Kidney (tissue), 14 donors: ENCODE data around the gene GFOD2. TPM values are rescaled to one million over a fixed set of nuclear protein-coding genes. Genes with fewer than 3 reads are reported as not detected.

Experiments used
- DNase-seq, 5 donors: peaks; one replicate each; pipeline ENCODE4 v3.0.0-alpha.2; 2013 to 2020
- FAIRE-seq: peaks from 2 replicates; lab custom pipeline; 2012; peaks lifted over from hg19 to GRCh38; lab: Jason Lieb, UNC
- H3K27ac ChIP-seq, 2 donors: one replicate each; pipeline ENCODE4 v1.7.0; 2013; ENCODE audit warnings: low read depth in 2 of 2, low read length in 2 of 2, inconsistent platforms in 1 of 2
- H3K27me3 ChIP-seq: one replicate; pipeline ENCODE4 v1.7.1; 2013; ENCODE audit warnings: low read length, inconsistent platforms; ENCODE audit not compliant: control insufficient read depth, insufficient read depth
- H3K36me3 ChIP-seq, 3 donors: one replicate each; pipeline versions ENCODE4 v1.7.0 to v1.7.1; 2013; ENCODE audit warnings: low read length in 3 of 3, control low read depth in 1 of 3, inconsistent platforms in 1 of 3; ENCODE audit not compliant: insufficient read depth in 3 of 3, control insufficient read depth in 2 of 3
- H3K4me1 ChIP-seq, 3 donors: one replicate each; pipeline versions ENCODE4 v1.7.0 to v1.7.1; 2013; ENCODE audit warnings: low read length in 3 of 3, inconsistent platforms in 1 of 3, low read depth in 1 of 3; ENCODE audit not compliant: control insufficient read depth in 2 of 3, insufficient read depth in 2 of 3
- H3K4me3 ChIP-seq, 3 donors: one replicate each; pipeline versions ENCODE4 v1.7.0 to v1.8.1; 2013; ENCODE audit warnings: low read length in 3 of 3, control low read depth in 1 of 3, inconsistent platforms in 1 of 3
- H3K9ac ChIP-seq, 3 donors: one replicate each; pipeline versions ENCODE4 v1.7.0 to v1.7.1; 2013; ENCODE audit warnings: low read length in 3 of 3, control low read depth in 1 of 3, inconsistent platforms in 1 of 3
- H3K9me3 ChIP-seq, 3 donors: one replicate each; pipeline versions ENCODE4 v1.7.0 to v1.7.1; 2013; ENCODE audit warnings: low read length in 3 of 3, control low read depth in 1 of 3, inconsistent platforms in 1 of 3; ENCODE audit not compliant: control insufficient read depth in 2 of 3, insufficient read depth in 1 of 3
- intact Hi-C: fragments of 100-400 bp; cut with DNase I; formaldehyde crosslinking; loops from one replicate; pipeline ENCODE4 v1.11.1; 2022
- polyA plus RNA-seq: library from polyadenylated mRNA; stranded (reverse); fragments of 350-450 nt; fragmentation: Illumina TruSeq; extraction: RNeasy Lipid Tissue Mini Kit (QIAGEN cat#74804); gene quantifications from one replicate; pipeline ENCODE4 v1.2.3, GENCODE V29; 2014; ENCODE audit warnings: low read depth, low replicate concordance; ENCODE audit not compliant: insufficient read depth
- total RNA-seq: library from RNA; stranded (reverse); fragmentation: NEBNext Ultra II Directional; extraction: Animal tissue kit (Norgen Biotek cat#: 25700); gene quantifications from one replicate; pipeline ENCODE4 v1.2.1, GENCODE V29; 2021
- TF ChIP-seq, protein P1 (sequence below): IDR thresholded peaks from 3 replicates; pipeline ENCODE4 v1.5.1; 2012; ENCODE audit warnings: mild to moderate bottlenecking, moderate library complexity, borderline replicate concordance; ENCODE audit not compliant: insufficient read depth; ENCODE audit errors: extremely low read depth
- donor health status: control.
- donor health status: control.
- donor health status: control.
- donor health status: control.
- donor health status: control.
- donor health status: DM: yes; HTN: yes; CAD: no.
- donor health status: Normal renal cell carcinoma (clear cell type).

Gene GFOD2
- total and polyA plus RNA-seq, 2 donors from 2014 or later: 14.5 to 24.5 TPM

GRCh38 chr16:67766291-67766690, 47.2 kb upstream of the GFOD2 start:
- H3K4me1 ChIP-seq: peaks cover 0 to 3% (median 0%) of the 10 kb centered on the region in 3 donors
- H3K9ac ChIP-seq: no peak overlapping the region
- FAIRE-seq: no peak
- H3K27me3 ChIP-seq: no peaks in the 10 kb centered on the region
- TF ChIP-seq, protein P1, sequence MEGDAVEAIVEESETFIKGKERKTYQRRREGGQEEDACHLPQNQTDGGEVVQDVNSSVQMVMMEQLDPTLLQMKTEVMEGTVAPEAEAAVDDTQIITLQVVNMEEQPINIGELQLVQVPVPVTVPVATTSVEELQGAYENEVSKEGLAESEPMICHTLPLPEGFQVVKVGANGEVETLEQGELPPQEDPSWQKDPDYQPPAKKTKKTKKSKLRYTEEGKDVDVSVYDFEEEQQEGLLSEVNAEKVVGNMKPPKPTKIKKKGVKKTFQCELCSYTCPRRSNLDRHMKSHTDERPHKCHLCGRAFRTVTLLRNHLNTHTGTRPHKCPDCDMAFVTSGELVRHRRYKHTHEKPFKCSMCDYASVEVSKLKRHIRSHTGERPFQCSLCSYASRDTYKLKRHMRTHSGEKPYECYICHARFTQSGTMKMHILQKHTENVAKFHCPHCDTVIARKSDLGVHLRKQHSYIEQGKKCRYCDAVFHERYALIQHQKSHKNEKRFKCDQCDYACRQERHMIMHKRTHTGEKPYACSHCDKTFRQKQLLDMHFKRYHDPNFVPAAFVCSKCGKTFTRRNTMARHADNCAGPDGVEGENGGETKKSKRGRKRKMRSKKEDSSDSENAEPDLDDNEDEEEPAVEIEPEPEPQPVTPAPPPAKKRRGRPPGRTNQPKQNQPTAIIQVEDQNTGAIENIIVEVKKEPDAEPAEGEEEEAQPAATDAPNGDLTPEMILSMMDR: no peak
- peak in 4 of 5 donors; percentile 64 to 87 (median 78) for DNase-seq
- H3K36me3 ChIP-seq: peaks cover 0 to 14% (median 6%) of the 10 kb centered on the region in 3 donors
- intact Hi-C loops: no loop called here
- no peaks in the 10 kb centered on the region for H3K9me3 ChIP-seq
- H3K27ac ChIP-seq: no peak overlapping the region
- H3K4me3 ChIP-seq: no peak overlapping the region

DNA sequence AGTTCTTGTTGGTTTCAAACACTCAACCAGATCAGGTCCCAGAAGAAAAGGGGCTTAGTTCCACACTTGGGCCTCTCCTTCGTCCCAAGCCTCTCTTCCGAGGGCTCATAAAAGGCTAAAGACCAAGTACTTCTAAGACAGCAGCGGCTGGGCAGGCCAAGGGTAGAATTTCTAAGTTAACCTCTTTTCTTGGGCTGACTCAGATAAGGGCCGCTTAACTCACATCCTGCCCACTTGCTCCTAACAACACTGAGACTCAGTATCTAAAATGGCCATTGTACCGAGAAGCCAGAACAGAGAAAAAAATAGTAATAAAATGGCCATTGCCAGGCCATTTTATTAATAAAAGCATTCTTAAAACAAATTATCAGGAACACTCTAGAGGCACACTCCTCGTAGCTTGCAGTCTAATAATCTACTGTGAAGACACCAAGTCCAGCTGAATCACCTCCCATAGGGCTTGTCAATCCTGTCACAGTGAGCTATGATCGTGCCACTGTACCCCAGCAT, 45.1 kb upstream of the GFOD2 start:
- no peaks in the 10 kb centered on the region for H3K27me3 ChIP-seq
- no peaks in the 10 kb centered on the region for H3K9me3 ChIP-seq
- peaks cover 0 to 6% (median 3%) of the 10 kb centered on the region in 3 donors for H3K36me3 ChIP-seq
- H3K27ac ChIP-seq: no peak overlapping the region
- no peak for DNase-seq
- H3K4me1 ChIP-seq: peaks cover 0 to 3% (median 0%) of the 10 kb centered on the region in 3 donors
- intact Hi-C loops: no loop called here
- H3K4me3 ChIP-seq: no peak overlapping the region
- no peak for FAIRE-seq
- TF ChIP-seq, protein P1: no peak
- H3K9ac ChIP-seq: no peak overlapping the region

- H3K9ac ChIP-seq: no peak overlapping the region
- H3K27me3 ChIP-seq: no peaks in the 10 kb centered on the region
- DNase-seq: peak in 1 of 5 donors; percentile 24
- H3K27ac ChIP-seq: no peak overlapping the region
- TF ChIP-seq, protein P1: no peak
- H3K36me3 ChIP-seq: peaks cover 0 to 6% (median 6%) of the 10 kb centered on the region in 3 donors
- FAIRE-seq: no peak
- H3K4me1 ChIP-seq: peaks cover 0 to 3% (median 0%) of the 10 kb centered on the region in 3 donors
- no peak overlapping the region for H3K4me3 ChIP-seq
- intact Hi-C loops: no loop called here
- no peaks in the 10 kb centered on the region for H3K9me3 ChIP-seq
These were observed 44.0 kb upstream of the GFOD2 start for GRCh38 chr16:67763066-67763465.
